K562 (cell line): Measurements from ENCODE around the gene KRTAP10-6. TPM values are rescaled to one million over a fixed set of nuclear protein-coding genes. Genes with fewer than 3 reads are reported as not detected.

Source experiments
- ATF1 ChIP-seq, 2 experiments: fragments of 450-650 bp in 1 of 2; IDR thresholded peaks; 2 replicates each; pipeline ENCODE4 v1.6.1; 2016; ENCODE audit warnings: missing compliant biosample characterization in 1 of 2, missing genetic modification characterization in 1 of 2
- BACH1 ChIP-seq: fragments of 200-800 bp; sonication (Bioruptor generic); IDR thresholded peaks from 2 replicates; pipeline ENCODE4 v1.6.1; 2016; ENCODE audit warnings: missing genetic modification characterization, missing compliant biosample characterization
- CEBPG ChIP-seq, 3 experiments: fragments of 200-800 bp in 1 of 3; sonication (Bioruptor generic) in 1 of 3; sonication (generic) in 1 of 3; formaldehyde crosslinking in 1 of 3; IDR thresholded peaks in 2 of 3; conservative IDR thresholded peaks in 1 of 3; 2 replicates each; pipeline versions ENCODE4 v1.6.1 to v1.8.0; 2016 to 2022; ENCODE audit warnings: missing compliant biosample characterization in 2 of 3, missing genetic modification characterization in 2 of 3, mild to moderate bottlenecking in 1 of 3, missing genetic modification reagents in 1 of 3
- CREM ChIP-seq: IDR thresholded peaks from 2 replicates; pipeline ENCODE4 v1.6.1; 2014; ENCODE audit warnings: antibody characterized with exemption, low read depth
- CTBP1 ChIP-seq: fragments of 450-650 bp; IDR thresholded peaks from 2 replicates; pipeline ENCODE4 v1.6.1; 2016; ENCODE audit warnings: borderline replicate concordance
- FOSL1 ChIP-seq: fragments of 200-800 bp; sonication (Bioruptor generic); conservative IDR thresholded peaks from 2 replicates; pipeline ENCODE4 v1.6.1; 2016; ENCODE audit warnings: missing genetic modification characterization, missing compliant biosample characterization
- HEY1 ChIP-seq: fragments of 250-450 bp; sonication (Bioruptor Pico); IDR thresholded peaks from 2 replicates; pipeline ENCODE4 v1.5.0; 2020; ENCODE audit warnings: mild to moderate bottlenecking, moderate library complexity, borderline replicate concordance
- ID3 ChIP-seq, 2 experiments: fragments of 250-450 bp in 1 of 2; fragments of 450-650 bp in 1 of 2; sonication (Bioruptor Pico) in 1 of 2; IDR thresholded peaks; 2 replicates each; pipeline versions ENCODE4 v1.6.1 to v1.8.0; 2016 to 2021; ENCODE audit warnings: mild to moderate bottlenecking in 2 of 2, moderate library complexity in 2 of 2, missing compliant biosample characterization in 1 of 2, missing genetic modification characterization in 1 of 2
- KAT2B ChIP-seq: IDR thresholded peaks from one replicate; pipeline ENCODE4 v1.6.1; 2012; ENCODE audit warnings: low read depth, mild to moderate bottlenecking, control low read depth, inconsistent platforms, low read length, moderate library complexity
- MAX ChIP-seq: sonication (generic); formaldehyde crosslinking; IDR thresholded peaks from 2 replicates; pipeline ENCODE4 v1.9.0; 2022; ENCODE audit warnings: mild to moderate bottlenecking, missing genetic modification reagents
- MBD2 ChIP-seq: sonication (generic); IDR thresholded peaks from 2 replicates; pipeline ENCODE4 v1.6.1; 2016; ENCODE audit warnings: low read depth, borderline replicate concordance
- MNT ChIP-seq, 2 experiments: fragments of 450-650 bp; conservative IDR thresholded peaks; 2 replicates each; pipeline ENCODE4 v1.6.1; 2017; ENCODE audit warnings: mild to moderate bottlenecking in 2 of 2, moderate library complexity in 2 of 2
- NCOR1 ChIP-seq: fragments of 450-650 bp; IDR thresholded peaks from 2 replicates; pipeline ENCODE4 v1.6.1; 2016; ENCODE audit warnings: mild to moderate bottlenecking, moderate library complexity
- TARDBP ChIP-seq: fragments of 450-650 bp; IDR thresholded peaks from 2 replicates; pipeline ENCODE4 v1.6.1; 2016
- USF1 ChIP-seq: sonication (generic); formaldehyde crosslinking; IDR thresholded peaks from 2 replicates; pipeline ENCODE4 v1.9.0; 2022; ENCODE audit warnings: mild to moderate bottlenecking, missing genetic modification reagents
- ZNF274 ChIP-seq: IDR thresholded peaks from 2 replicates; pipeline ENCODE4 v1.6.1; 2011; ENCODE audit warnings: low read depth, mild to moderate bottlenecking, low read length, moderate library complexity, borderline replicate concordance
- ZNF511 ChIP-seq: sonication (generic); formaldehyde crosslinking; IDR thresholded peaks from 2 replicates; pipeline ENCODE4 v1.8.0; 2022; ENCODE audit warnings: mild to moderate bottlenecking, missing genetic modification reagents
- ZNF639 ChIP-seq, 2 experiments: fragments of 200-800 bp in 1 of 2; sonication (Bioruptor generic) in 1 of 2; sonication (generic) in 1 of 2; formaldehyde crosslinking in 1 of 2; IDR thresholded peaks in 1 of 2; conservative IDR thresholded peaks in 1 of 2; 2 replicates each; pipeline versions ENCODE4 v1.5.0 to v1.6.1; 2016 to 2020; ENCODE audit warnings: missing compliant biosample characterization in 1 of 2, missing genetic modification characterization in 1 of 2, missing genetic modification reagents in 1 of 2
- ZNF644 ChIP-seq: fragments of 200-800 bp; sonication (Bioruptor generic); IDR thresholded peaks from 2 replicates; pipeline ENCODE4 v1.6.1; 2016; ENCODE audit warnings: low read depth, missing genetic modification characterization, missing compliant biosample characterization
- ZSCAN32 ChIP-seq: fragments of 450-650 bp; formaldehyde crosslinking; IDR thresholded peaks from 2 replicates; pipeline ENCODE4 v1.4.0; 2020; ENCODE audit warnings: mild to moderate bottlenecking, moderate library complexity
- polyA plus RNA-seq, 8 experiments: library from polyadenylated mRNA; depleted of rRNA in 4 of 8; stranded (reverse) in 5 of 8; unstranded in 3 of 8; fragments of >200 nt; fragmentation: Nextera tagmentation in 2 of 8; fragmentation: Illumina TruSeq in 1 of 8; extraction: Ambion mirVana in 2 of 8; extraction: Trizol in 1 of 8; gene quantifications; 2 replicates each; pipeline versions ENCODE4 v1.2.1 to v1.2.3, GENCODE V29; 2011 to 2014; ENCODE audit warnings: inconsistent platforms in 1 of 8, missing spikeins in 1 of 8
- total RNA-seq, 7 experiments: library from RNA; depleted of rRNA in 6 of 7; stranded (reverse); fragments of >200 nt in 6 of 7; fragmentation: Illumina TruSeq in 2 of 7; extraction: Trizol in 2 of 7; gene quantifications; 2 replicates each; pipeline versions ENCODE4 v1.2.1 to v1.2.3, GENCODE V29; 2011 to 2021; ENCODE audit warnings: low replicate concordance in 1 of 7

KRTAP10-6 gene
- total and polyA plus RNA-seq, 9 of the 15 experiments (the other 6 are each of a cell fraction or from before 2014, with no cell fraction given) = not detected

GRCh38 chr21:44593598-44594405 is 1.5 kb upstream of the KRTAP10-6 start (continued):
- TF ChIP-seq ZNF639 (CRISPR knock-in tag; conservative IDR thresholded peaks at IDR 0.05 in 1 of 2, IDR thresholded peaks at IDR 0.05 in 1 of 2) (peak in 1 of 2 experiments; percentile 66; a peak in 2 of 4 replicates), NCOR1 (peak; percentile 92), ZNF274 (no peak), FOSL1 (peak; percentile 73), CREM (peak; percentile 31; the same call in 1 of the 2 replicates), TARDBP (peak; percentile 79; the same call in 1 of the 2 replicates), BACH1 (tag) (peak; percentile 46; the same call in 1 of the 2 replicates), ID3 (CRISPR knock-in tag; IDR thresholded peaks at IDR 0.05) (no peak), ID3 (tag; IDR thresholded peaks at IDR 0.05) (peak; percentile 87), ZNF511 (peak; percentile 73; the same call in 1 of the 2 replicates), KAT2B (peak; percentile 39), MBD2 (0 out of 2 replicates have a peak, but pooled peaks have one; percentile 29), MNT (conservative IDR thresholded peaks at IDR 0.05) (peak; percentile 31 to 59; a peak in 2 of 4 replicates), MAX (peak; percentile 37; the same call in 1 of the 2 replicates), HEY1 (CRISPR knock-in tag) (no peak), CEBPG (CRISPR knock-in tag; IDR thresholded peaks at IDR 0.05) (no peak), CEBPG (tag; conservative IDR thresholded peaks at IDR 0.05 in 1 of 2, IDR thresholded peaks at IDR 0.05 in 1 of 2) (peak in 1 of 2 experiments; percentile 64; a peak in 1 of 4 replicates), ZSCAN32 (CRISPR knock-in tag) (peak; percentile 79; the same call in 1 of the 2 replicates), ATF1 (CRISPR knock-in tag; IDR thresholded peaks at IDR 0.05) (no peak), ATF1 (tag; IDR thresholded peaks at IDR 0.05) (peak; percentile 81), USF1 (CRISPR knock-in tag) (no peak), CTBP1 (peak; percentile 83), ZNF644 (tag) (0 out of 2 replicates have a peak, but pooled peaks have one; percentile 46)
